Colon (tissue), 2 donors: Measurements from ENCODE around the gene DOCK9.

Experiments
- FAIRE-seq: peaks from 2 replicates; lab custom pipeline; 2012; peaks lifted over from hg19 to GRCh38; lab: Jason Lieb, UNC
- donor health status: control.
- donor health status: control.

DOCK9 gene

DNA sequence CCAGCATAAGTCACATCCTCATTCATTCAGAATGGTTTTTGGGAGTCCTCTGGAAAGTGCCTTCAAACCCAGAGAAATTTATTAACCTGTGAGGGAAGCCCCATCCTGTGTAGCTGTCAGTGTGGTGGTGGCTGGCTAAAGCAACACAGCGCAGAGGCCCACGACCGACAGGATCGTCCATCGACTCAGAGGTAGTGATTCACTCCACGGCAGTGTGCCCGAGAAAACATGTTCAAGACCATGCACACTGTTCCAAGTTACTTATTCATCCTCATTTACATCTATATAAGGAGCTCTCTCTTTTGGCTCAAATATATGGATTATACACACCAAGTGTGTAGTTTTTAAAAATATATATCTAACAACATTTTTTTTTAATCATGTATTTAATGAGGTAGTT, 129.1 kb downstream of the DOCK9 start:
- FAIRE-seq, result no peak

GRCh38 chr13:98847780-98848179, 130.1 kb downstream of the DOCK9 start:
- no peak for FAIRE-seq

GRCh38 chr13:98846986-98847385, 130.9 kb downstream of the DOCK9 start:
- no peak for FAIRE-seq

GRCh38 chr13:98846521-98846920, 131.3 kb downstream of the DOCK9 start:
- no peak for FAIRE-seq

- no peak for FAIRE-seq
Observed at GRCh38 chr13:98845742-98846141, 132.1 kb downstream of the DOCK9 start.

GRCh38 chr13:98844021-98844420, 133.8 kb downstream of the DOCK9 start:
- FAIRE-seq, result no peak

- FAIRE-seq, result no peak
Observed at GRCh38 chr13:98843482-98843877, 134.4 kb downstream of the DOCK9 start.

DNA sequence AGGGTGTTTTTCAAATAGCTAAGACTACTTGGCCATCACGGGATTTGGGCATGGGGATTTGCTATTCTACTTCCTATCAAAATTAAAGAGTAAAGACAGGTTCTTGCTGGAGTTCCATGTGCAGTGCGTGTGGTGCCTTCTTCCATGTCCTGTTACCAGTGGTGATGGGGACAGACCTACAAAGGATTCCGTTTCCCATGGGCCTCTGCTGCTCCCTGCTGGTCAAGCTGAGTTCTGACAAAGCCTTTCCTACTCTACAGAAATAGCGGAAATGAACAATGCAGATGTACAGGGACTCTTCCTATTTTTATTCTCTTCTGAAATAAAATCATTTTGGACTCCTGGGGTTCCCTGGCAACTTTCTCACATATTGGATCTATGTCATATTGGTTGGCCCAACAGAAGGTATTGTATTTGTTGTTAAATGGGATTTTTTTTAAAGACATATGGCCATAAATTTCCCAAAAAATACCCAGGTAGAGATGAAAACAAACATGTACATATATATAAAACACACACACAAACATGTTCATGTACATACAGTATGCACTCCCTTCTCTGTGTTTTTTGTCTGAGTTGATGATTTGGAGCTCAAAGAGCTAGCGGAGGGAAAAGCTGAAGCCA, 134.9 kb downstream of the DOCK9 start:
- no peak for FAIRE-seq

- FAIRE-seq, result no peak
Observed at GRCh38 chr13:98842070-98842469, 135.8 kb downstream of the DOCK9 start.

- no peak for FAIRE-seq
Observed at GRCh38 chr13:98839856-98840769, 137.8 kb downstream of the DOCK9 start.

DNA sequence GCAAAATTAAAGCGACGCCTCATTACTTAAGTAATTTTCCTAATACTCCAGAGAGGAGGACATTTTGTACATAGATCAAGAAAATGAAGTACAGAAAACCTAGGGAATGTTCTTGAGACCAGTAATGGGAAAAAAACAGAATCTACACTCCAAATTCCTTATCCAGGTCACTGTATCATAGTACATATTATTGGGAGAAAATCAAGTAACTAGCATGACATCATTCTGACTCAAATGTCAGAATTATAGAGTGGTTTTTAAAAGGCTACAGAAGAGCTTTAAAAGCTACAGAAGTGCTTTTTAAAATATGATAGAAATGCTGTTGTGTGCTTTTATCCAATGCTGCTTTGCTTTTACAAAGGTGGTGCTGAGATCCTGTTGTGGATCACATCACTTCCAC, 139.1 kb downstream of the DOCK9 start:
- no peak for FAIRE-seq

- no peak for FAIRE-seq
Observed at GRCh38 chr13:98837896-98838295, 140.0 kb downstream of the DOCK9 start.

GRCh38 chr13:98835156-98835555, 142.7 kb downstream of the DOCK9 start:
- no peak for FAIRE-seq

DNA sequence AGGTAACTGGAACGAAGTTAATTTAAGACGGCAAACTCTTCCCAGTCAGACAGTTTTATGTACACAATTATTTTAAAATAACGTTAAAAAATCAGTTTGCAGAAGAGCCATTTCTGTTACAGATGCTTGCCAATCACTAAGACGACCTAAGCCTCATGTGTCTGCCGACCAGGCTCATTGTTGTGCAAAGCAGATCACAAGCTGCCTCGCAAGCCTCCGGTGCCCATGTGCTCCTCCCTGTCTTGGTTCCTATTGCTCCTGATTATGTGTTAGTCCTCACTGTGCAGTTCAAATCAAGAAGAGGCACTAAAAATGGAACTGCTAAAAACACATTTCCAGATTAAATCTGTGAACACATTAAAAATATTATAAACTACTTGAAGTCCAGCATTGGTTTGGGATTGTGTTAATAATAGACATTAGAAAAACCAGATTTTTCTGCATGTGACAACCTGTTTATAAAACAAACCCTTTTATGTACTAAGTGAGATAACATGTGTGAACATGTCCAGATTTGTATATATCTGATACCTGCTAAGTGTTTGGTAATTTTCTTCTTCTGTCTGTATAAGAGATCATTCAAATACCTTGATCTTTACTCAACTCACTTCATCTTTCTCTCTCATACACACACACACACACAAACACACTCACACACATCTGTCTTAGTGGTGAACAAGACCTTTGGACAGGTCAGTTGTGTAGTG, 143.5 kb downstream of the DOCK9 start:
- FAIRE-seq, result no peak

GRCh38 chr13:98831236-98831635, 146.6 kb downstream of the DOCK9 start:
- FAIRE-seq, result no peak

GRCh38 chr13:98829541-98829940, 148.3 kb downstream of the DOCK9 start:
- FAIRE-seq, result no peak

DNA sequence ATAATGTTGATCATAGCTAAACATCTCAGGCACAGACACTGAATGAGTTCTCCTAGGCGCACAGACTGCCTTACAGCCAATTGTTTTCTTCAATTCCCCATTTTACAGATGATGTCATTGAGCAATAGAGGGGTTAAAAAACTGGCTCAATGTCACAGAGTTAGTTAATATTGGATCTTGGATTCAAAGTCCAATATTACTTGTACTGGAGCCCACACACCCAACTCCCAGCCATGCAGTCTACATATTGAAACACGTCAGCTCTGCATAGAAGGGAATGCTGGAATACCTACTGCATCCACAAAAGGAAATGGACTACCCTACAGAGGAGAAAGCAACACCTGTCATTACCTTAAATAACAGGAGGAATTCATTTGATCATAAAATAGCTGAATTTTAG, 149.2 kb downstream of the DOCK9 start:
- FAIRE-seq, result no peak

GRCh38 chr13:98827449-98827848, 150.4 kb downstream of the DOCK9 start:
- no peak for FAIRE-seq

- no peak for FAIRE-seq
Observed at GRCh38 chr13:98826146-98826545, 151.7 kb downstream of the DOCK9 start.

DNA sequence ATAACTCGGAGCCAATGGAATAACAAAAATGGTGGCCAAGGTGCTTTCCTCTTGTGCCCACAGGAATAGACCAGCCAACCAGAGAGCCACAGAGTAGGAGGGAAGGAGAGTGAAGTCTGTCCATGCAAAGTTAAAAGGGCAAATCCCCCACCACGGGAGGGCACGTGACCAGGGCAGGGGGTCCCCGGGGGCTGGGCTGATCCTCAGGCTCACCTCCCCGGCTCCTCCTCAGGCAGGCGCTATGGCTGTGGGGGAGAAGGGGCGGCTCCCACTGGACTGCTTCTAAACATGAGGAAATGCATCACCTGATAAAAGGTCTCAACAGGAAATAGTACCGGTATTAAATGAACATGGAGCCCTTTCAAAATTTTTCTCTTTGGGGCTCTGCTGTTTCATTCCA, 152.2 kb downstream of the DOCK9 start:
- FAIRE-seq, result no peak

- no peak for FAIRE-seq
Observed at GRCh38 chr13:98824376-98825160, 153.3 kb downstream of the DOCK9 start.

DNA sequence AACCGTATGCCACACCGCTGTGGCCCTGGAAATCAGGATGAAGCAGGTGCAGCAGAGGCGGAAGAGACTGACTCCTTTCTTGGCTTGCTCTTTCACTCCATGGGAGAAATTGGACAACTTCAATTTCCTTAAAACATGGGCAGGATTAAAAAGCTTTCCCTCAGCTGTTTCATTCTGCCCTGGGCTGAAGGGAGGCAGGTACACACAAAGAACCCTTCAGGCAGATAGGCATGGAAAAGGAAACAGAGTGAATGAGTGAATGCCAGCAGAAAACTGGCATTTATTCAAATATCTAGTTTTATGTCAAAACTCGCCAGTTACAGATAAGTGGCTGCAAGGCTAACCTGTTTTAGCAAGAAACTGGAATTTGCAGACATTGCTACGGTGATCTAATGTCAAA, 154.4 kb downstream of the DOCK9 start:
- FAIRE-seq, result no peak
